HepG2 (cell line): ENCODE data around the gene ZSWIM8. TPM values are rescaled to one million over a fixed set of nuclear protein-coding genes. Genes with fewer than 3 reads are reported as not detected.

Experiments
- ATAC-seq: fragments of 200-7000 bp; cut with Tn5 transposase; 3 replicates; pipeline ENCODE4 v1.9.1; 2020; ENCODE audit warnings: mild to moderate bottlenecking, moderate library complexity
- BruUV-seq: library from RNA; stranded (reverse); fragments of 400-500 nt; replicated peaks from 2 replicates; lab custom pipeline; 2021; lab: Mats Ljungman, UMichigan
- CTCF ChIA-PET: fragments of 300-600 bp; formaldehyde crosslinking; extraction: SDS; loops from one replicate; lab custom pipeline; 2021; ENCODE audit warnings: low total read pairs, inconsistent platforms, low intra/inter-chr PET ratio; lab: Yijun Ruan, JAX
- POLR2A ChIA-PET: fragments of 350-600 bp; sonication (Branson Sonifier 250); formaldehyde crosslinking; loops from one replicate; lab custom pipeline; 2020; ENCODE audit warnings: antibody characterized with exemption, inconsistent platforms; lab: Yijun Ruan, JAX
- DNase-seq: peaks from one replicate; pipeline ENCODE4 v3.0.0-alpha.2; 2015; ENCODE audit warnings: low spot score
- FAIRE-seq: peaks from 3 replicates; lab custom pipeline; 2011; peaks lifted over from hg19 to GRCh38; lab: Jason Lieb, UNC
- H2AFZ ChIP-seq: one replicate; pipeline ENCODE4 v1.6.1; 2011; ENCODE audit warnings: low read length, inconsistent platforms
- H3K27ac ChIP-seq: fragments of 300-600 bp; 3 replicates; pipeline ENCODE4 v1.8.0; 2011; ENCODE audit warnings: mixed run types, mild to moderate bottlenecking, mixed read lengths, low read length, inconsistent platforms; ENCODE audit not compliant: insufficient read depth; ENCODE audit errors: extremely low read length
- H3K27me3 ChIP-seq, 2 experiments: fragments of 200-600 bp in 1 of 2; 2 replicates in 1 of 2; 3 replicates in 1 of 2; pipeline versions ENCODE4 v1.6.0 to v1.8.0; 2011; ENCODE audit warnings: low read length in 2 of 2, mild to moderate bottlenecking in 2 of 2, moderate library complexity in 2 of 2, inconsistent platforms in 1 of 2; ENCODE audit not compliant: insufficient read depth in 2 of 2, control insufficient read depth in 1 of 2
- H3K36me3 ChIP-seq, 2 experiments: fragments of 200-600 bp in 1 of 2; replicated peaks in 1 of 2; 2 replicates in 1 of 2; 3 replicates in 1 of 2; pipeline versions ENCODE4 v1.5.1 to v1.8.0; 2011; ENCODE audit warnings: low read length in 2 of 2, inconsistent platforms in 1 of 2; ENCODE audit not compliant: insufficient read depth in 2 of 2, control insufficient read depth in 1 of 2
- H3K4me1 ChIP-seq: 2 replicates; pipeline ENCODE4 v1.5.1; 2012; ENCODE audit warnings: low read length, inconsistent platforms; ENCODE audit not compliant: insufficient read depth
- H3K4me2 ChIP-seq: 2 replicates; pipeline ENCODE4 v1.6.0; 2011; ENCODE audit warnings: low read depth, low read length, inconsistent platforms
- H3K4me3 ChIP-seq, 3 experiments: fragments of 200-600 bp in 1 of 3; sonication (generic), shearing (Covaris generic) in 1 of 3; replicated peaks in 1 of 3; 2 replicates each; pipeline ENCODE4 v1.5.1; 2011 to 2016; ENCODE audit warnings: low read length in 3 of 3, inconsistent platforms in 2 of 3, low read depth in 2 of 3, mild to moderate bottlenecking in 2 of 3, control low read depth in 1 of 3, mixed read lengths in 1 of 3; ENCODE audit not compliant: insufficient read depth in 1 of 3
- H3K79me2 ChIP-seq: one replicate; pipeline ENCODE4 v1.6.1; 2011; ENCODE audit warnings: low read length, inconsistent platforms; ENCODE audit not compliant: insufficient read depth
- H3K9ac ChIP-seq: 2 replicates; pipeline ENCODE4 v1.6.0; 2011; ENCODE audit warnings: mild to moderate bottlenecking, low read depth, low read length, inconsistent platforms; ENCODE audit not compliant: insufficient read depth
- H3K9me3 ChIP-seq: 2 replicates; pipeline ENCODE4 v1.5.1; 2012; ENCODE audit warnings: mild to moderate bottlenecking, low read length
- H4K20me1 ChIP-seq: 2 replicates; pipeline ENCODE4 v1.6.0; 2011; ENCODE audit warnings: inconsistent platforms, mild to moderate bottlenecking, low read length, moderate library complexity; ENCODE audit not compliant: insufficient read depth
- AGO2 ChIP-seq: fragments of 200-400 bp; formaldehyde crosslinking; optimal IDR thresholded peaks from 2 replicates; pipeline ENCODE3; 2017; ENCODE audit warnings: mild to moderate bottlenecking, low read depth, low read length, moderate library complexity
- CCAR2 ChIP-seq: fragments of 200-400 bp; formaldehyde crosslinking; optimal IDR thresholded peaks from 2 replicates; pipeline ENCODE3; 2018; ENCODE audit warnings: low read depth, mild to moderate bottlenecking, low read length, moderate library complexity
- GATAD2A ChIP-seq: IDR thresholded peaks from 2 replicates; pipeline ENCODE4 v1.6.1; 2016
- NFKB2 ChIP-seq: sonication (generic); formaldehyde crosslinking; IDR thresholded peaks from 2 replicates; pipeline ENCODE4 v1.4.0; 2020; ENCODE audit warnings: missing genetic modification reagents, borderline replicate concordance
- PHF8 ChIP-seq: sonication (generic); formaldehyde crosslinking; IDR thresholded peaks from 2 replicates; pipeline ENCODE4 v1.5.0; 2020; ENCODE audit warnings: missing genetic modification reagents
- ZEB1 ChIP-seq: IDR thresholded peaks from 2 replicates; pipeline ENCODE4 v1.6.1; 2012; ENCODE audit warnings: mild to moderate bottlenecking, low read depth, inconsistent platforms; ENCODE audit not compliant: insufficient replicate concordance
- ZFP37 ChIP-seq: sonication (generic); formaldehyde crosslinking; IDR thresholded peaks from 2 replicates; pipeline ENCODE4 v1.4.0; 2020; ENCODE audit warnings: missing genetic modification reagents, borderline replicate concordance
- ZNF260 ChIP-seq: sonication (generic); formaldehyde crosslinking; IDR thresholded peaks from 2 replicates; pipeline ENCODE4 v1.4.0; 2020; ENCODE audit warnings: missing genetic modification reagents, low read depth, mild to moderate bottlenecking, borderline replicate concordance
- ZNF354B ChIP-seq: sonication (generic); formaldehyde crosslinking; IDR thresholded peaks from 2 replicates; pipeline ENCODE4 v1.8.0; 2022; ENCODE audit warnings: mild to moderate bottlenecking, missing genetic modification reagents
- ZNF605 ChIP-seq: sonication (generic); formaldehyde crosslinking; IDR thresholded peaks from 2 replicates; pipeline ENCODE4 v1.8.0; 2022; ENCODE audit warnings: mild to moderate bottlenecking, missing genetic modification reagents
- WGBS: methylation state at CpG from one replicate; pipeline ENCODE4 v1.1.6; 2017; ENCODE audit warnings: low lambda C conversion rate; 5-methylcytosine and 5-hydroxymethylcytosine counted together
- in situ Hi-C: cut with HindIII; loops from 2 replicates; pipeline ENCODE4 v1.10.0; 2017; ENCODE audit warnings: low pct_unique_long_range_greater_than_20kb; ENCODE audit not compliant: extremely low pct_ligation_motif_present
- intact Hi-C: fragments of 100-400 bp; cut with micrococcal nuclease; formaldehyde crosslinking; loops from one replicate; pipeline ENCODE4 v1.10.0; 2022; ENCODE audit not compliant: unreplicated experiment
- polyA plus RNA-seq, 8 experiments: library from polyadenylated mRNA; depleted of rRNA in 3 of 8; stranded (reverse) in 7 of 8; unstranded in 1 of 8; fragments of >200 nt; fragmentation: Illumina TruSeq in 4 of 8; extraction: Trizol in 4 of 8; gene quantifications; 2 replicates each; pipeline versions ENCODE4 v1.2.1 to v1.2.3, GENCODE V29; 2011 to 2016; ENCODE audit warnings: low read depth in 4 of 8, missing spikeins in 1 of 8, mixed read lengths in 1 of 8; ENCODE audit not compliant: insufficient read depth in 1 of 8
- total RNA-seq, 5 experiments: library from RNA; depleted of rRNA; stranded (reverse); fragments of >200 nt; fragmentation: Illumina TruSeq; extraction: Trizol; gene quantifications; 2 replicates each; pipeline ENCODE4 v1.2.3, GENCODE V29; 2016; ENCODE audit warnings: low read depth in 1 of 5
- TF ChIP-seq, protein P1 (sequence below): sonication (generic); formaldehyde crosslinking; IDR thresholded peaks from 2 replicates; pipeline ENCODE4 v1.5.0; 2020; ENCODE audit warnings: missing genetic modification reagents
- TF ChIP-seq, protein P2 (sequence below): sonication (generic); formaldehyde crosslinking; IDR thresholded peaks from 2 replicates; pipeline ENCODE4 v1.5.0; 2020; ENCODE audit warnings: mild to moderate bottlenecking, missing genetic modification reagents, moderate library complexity
- TF ChIP-seq, protein P3 (sequence below): sonication (generic); formaldehyde crosslinking; IDR thresholded peaks from 2 replicates; pipeline ENCODE4 v1.4.0; 2020; ENCODE audit warnings: missing genetic modification reagents

ZSWIM8 gene
- total and polyA plus RNA-seq, 2 of the 13 experiments (the other 11 are each of a cell fraction or from before 2014, with no cell fraction given): 39.9 to 98.2 TPM

DNA sequence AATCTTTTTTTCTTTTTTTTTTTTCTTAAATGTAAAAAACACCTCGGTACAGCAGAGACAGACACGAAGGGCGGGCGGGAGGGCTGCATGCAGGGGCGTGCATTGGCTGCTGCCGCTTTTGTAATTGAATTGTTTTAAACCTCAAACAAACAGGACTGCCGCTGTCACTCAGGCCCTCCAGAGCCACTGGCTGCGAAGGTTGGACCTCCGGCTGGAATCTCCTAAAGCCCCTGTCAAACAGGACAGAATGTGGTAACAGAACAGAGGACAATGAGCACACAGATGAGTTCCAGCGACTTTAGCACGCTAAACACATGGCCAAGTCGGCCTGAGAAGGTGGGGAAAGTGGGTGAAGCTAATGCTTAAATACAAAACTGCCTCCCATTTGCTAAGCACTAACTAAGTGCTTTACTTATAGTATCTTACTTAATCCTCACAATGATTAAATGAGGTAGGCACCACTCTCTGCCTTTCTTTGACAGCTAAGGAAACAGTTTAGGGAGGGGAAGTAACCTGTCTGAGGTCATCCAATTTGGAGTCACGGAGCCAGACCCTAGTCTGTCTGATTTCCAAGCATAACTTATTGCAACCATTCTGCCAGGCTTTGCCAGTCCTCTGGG is 29.0 kb downstream of the ZSWIM8 start (continued):
- TF ChIP-seq CCAR2 (no peak), ZEB1 (no peak), NFKB2 (CRISPR knock-in tag) (no peak), ZNF354B (CRISPR knock-in tag) (no peak), GATAD2A (CRISPR knock-in tag) (no peak), ZNF605 (no peak), ZNF260 (CRISPR knock-in tag) (no peak)
- TF ChIP-seq, protein P1, sequence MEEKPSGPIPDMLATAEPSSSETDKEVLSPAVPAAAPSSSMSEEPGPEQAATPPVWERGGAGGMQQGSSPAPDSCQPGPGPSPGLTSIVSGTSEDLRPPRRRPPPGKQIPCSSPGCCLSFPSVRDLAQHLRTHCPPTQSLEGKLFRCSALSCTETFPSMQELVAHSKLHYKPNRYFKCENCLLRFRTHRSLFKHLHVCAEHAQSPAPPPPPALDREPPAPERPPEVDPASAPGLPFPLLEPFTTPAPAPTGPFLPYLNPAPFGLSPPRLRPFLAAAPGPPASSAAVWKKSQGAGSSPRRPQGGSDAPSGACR (CRISPR knock-in tag): no peak

DNA sequence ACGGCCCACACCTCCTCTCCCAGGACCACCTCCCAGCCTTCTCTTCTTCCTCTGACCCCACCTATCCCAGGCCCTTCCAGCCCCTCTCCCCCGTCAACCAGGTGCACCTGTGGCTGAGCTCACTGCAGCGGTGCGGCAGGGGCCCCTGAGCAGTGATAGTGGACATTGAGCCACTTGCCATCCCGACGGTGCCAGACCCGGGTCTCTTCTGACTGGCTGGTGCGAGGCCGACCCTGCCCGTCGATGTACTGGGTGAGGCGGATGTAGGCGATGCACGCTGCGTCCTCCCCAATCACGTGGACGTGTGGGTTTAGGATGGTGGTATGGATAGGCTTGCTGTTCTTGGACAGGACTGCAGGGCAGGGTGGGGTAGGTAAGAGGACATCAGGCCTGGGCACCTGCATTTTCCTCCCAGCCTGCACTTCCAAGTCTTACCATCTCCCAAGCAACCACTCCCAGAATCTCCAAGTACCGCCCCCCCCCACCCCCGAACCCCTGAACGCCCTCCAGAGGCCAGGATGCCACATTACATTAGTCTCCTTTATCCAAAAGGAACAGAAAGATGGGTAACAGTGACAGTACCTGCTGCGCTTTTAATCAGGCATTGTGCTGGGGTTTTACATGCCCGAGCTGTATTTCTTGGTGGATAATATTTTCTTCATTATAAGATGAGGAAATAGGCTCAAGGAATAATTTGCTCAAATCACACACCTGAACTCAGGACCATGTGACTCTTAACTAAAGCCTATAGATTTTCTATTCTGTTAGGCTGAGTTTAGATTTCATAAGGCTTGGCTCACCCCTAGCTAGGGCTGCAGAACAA is 29.7 kb downstream of the ZSWIM8 start:
- Histone ChIP-seq H3K79me2 (peaks cover 3% of the 10 kb centered on the region), H3K4me3 (no peak overlapping the region), H3K36me3 (peaks cover 0 to 21% of the 10 kb centered on the region in 2 experiments), H3K9ac (no peak overlapping the region), H3K4me2 (no peak overlapping the region), H2AFZ (no peak overlapping the region), H3K9me3 (no peaks in the 10 kb centered on the region), H3K27me3 (no peaks in the 10 kb centered on the region; a peak in 1 of 5 replicates), H3K27ac (no peak overlapping the region), H4K20me1 (no peaks in the 10 kb centered on the region), H3K4me1 (peaks cover 7% of the 10 kb centered on the region)
- no peak for FAIRE-seq
- in situ Hi-C loops (no loop called here), intact Hi-C loops (no loop called here)
- POLR2A ChIA-PET: interaction anchor here (1.1 kb wide), 1 partner anchor 26 kb away, joined by 3 read pairs; no protein-coding TSS in a partner anchor
- no TSS peak for BruUV-seq
- CTCF ChIA-PET: no interaction called here
- no peak for TF ChIP-seq PHF8 (CRISPR knock-in tag)
- TF ChIP-seq, protein P2, sequence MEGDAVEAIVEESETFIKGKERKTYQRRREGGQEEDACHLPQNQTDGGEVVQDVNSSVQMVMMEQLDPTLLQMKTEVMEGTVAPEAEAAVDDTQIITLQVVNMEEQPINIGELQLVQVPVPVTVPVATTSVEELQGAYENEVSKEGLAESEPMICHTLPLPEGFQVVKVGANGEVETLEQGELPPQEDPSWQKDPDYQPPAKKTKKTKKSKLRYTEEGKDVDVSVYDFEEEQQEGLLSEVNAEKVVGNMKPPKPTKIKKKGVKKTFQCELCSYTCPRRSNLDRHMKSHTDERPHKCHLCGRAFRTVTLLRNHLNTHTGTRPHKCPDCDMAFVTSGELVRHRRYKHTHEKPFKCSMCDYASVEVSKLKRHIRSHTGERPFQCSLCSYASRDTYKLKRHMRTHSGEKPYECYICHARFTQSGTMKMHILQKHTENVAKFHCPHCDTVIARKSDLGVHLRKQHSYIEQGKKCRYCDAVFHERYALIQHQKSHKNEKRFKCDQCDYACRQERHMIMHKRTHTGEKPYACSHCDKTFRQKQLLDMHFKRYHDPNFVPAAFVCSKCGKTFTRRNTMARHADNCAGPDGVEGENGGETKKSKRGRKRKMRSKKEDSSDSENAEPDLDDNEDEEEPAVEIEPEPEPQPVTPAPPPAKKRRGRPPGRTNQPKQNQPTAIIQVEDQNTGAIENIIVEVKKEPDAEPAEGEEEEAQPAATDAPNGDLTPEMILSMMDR: peak; percentile 20; the same call in 1 of the 2 replicates
- peak; percentile 19 for TF ChIP-seq AGO2
- TF ChIP-seq, protein P3, sequence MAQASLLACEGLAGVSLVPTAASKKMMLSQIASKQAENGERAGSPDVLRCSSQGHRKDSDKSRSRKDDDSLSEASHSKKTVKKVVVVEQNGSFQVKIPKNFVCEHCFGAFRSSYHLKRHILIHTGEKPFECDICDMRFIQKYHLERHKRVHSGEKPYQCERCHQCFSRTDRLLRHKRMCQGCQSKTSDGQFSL: peak; percentile 89
- no peak for TF ChIP-seq ZFP37 (CRISPR knock-in tag)
- no peak for DNase-seq
- 89% methylated on average over 20 of the region's 22 CpGs for WGBS
- ATAC-seq: no peak
